PC-3 (cell line): ENCODE data around the gene COP1. TPM values are rescaled to one million over a fixed set of nuclear protein-coding genes. Genes with fewer than 3 reads are reported as not detected.

ENCODE experiments used
- ATAC-seq: fragments of 200-7000 bp; cut with Tn5 transposase; 2 replicates; pipeline ENCODE4 v1.9.1; 2020; ENCODE audit warnings: mild to moderate bottlenecking, moderate library complexity
- BruUV-seq: library from RNA; stranded (reverse); fragments of 400-500 nt; replicated peaks from 2 replicates; lab custom pipeline; 2021; lab: Mats Ljungman, UMichigan
- CTCF ChIA-PET: fragments of 300-600 bp; sonication (Branson Sonifier 250); formaldehyde crosslinking; loops from one replicate; lab custom pipeline; 2022; ENCODE audit warnings: antibody characterized with exemption; lab: Charles Lee
- POLR2A ChIA-PET: fragments of 300-600 bp; sonication (Branson Sonifier 250); formaldehyde crosslinking; loops from one replicate; lab custom pipeline; 2022; ENCODE audit warnings: antibody characterized with exemption; ENCODE audit not compliant: unreplicated experiment; lab: Charles Lee
- DNase-seq: peaks from one replicate; pipeline ENCODE4 v3.0.0-alpha.2; 2015
- H2AFZ ChIP-seq: fragments of 300-600 bp; sonication (generic); 2 replicates; pipeline ENCODE4 v1.6.0; 2016; ENCODE audit warnings: antibody characterized with exemption, low read length
- H3F3A ChIP-seq: fragments of 300-600 bp; sonication (generic); one replicate; pipeline ENCODE4 v1.6.0; 2017; ENCODE audit warnings: antibody characterized with exemption, low read length, control low read depth, mild to moderate bottlenecking; ENCODE audit not compliant: unreplicated experiment
- H3K27ac ChIP-seq: fragments of 300-600 bp; sonication (generic); 2 replicates; pipeline ENCODE4 v1.5.1; 2016; ENCODE audit warnings: mild to moderate bottlenecking, low read length
- H3K27me3 ChIP-seq: fragments of 300-600 bp; sonication (generic); 2 replicates; pipeline ENCODE4 v1.6.1; 2016; ENCODE audit warnings: low read length, mixed read lengths
- H3K36me3 ChIP-seq: fragments of 300-600 bp; sonication (generic); 2 replicates; pipeline ENCODE4 v1.6.1; 2016; ENCODE audit warnings: low read depth, mixed run types, low read length, mixed read lengths
- H3K4me1 ChIP-seq: fragments of 300-600 bp; sonication (generic); 2 replicates; pipeline ENCODE4 v1.5.1; 2016; ENCODE audit warnings: low read length; ENCODE audit not compliant: insufficient read depth
- H3K4me2 ChIP-seq: fragments of 300-600 bp; sonication (generic); 2 replicates; pipeline ENCODE4 v1.6.0; 2016; ENCODE audit warnings: low read length
- H3K4me3 ChIP-seq: fragments of 300-600 bp; sonication (generic); 2 replicates; pipeline ENCODE4 v1.5.1; 2016; ENCODE audit warnings: mild to moderate bottlenecking, low read length, mixed read lengths
- H3K79me2 ChIP-seq: fragments of 300-600 bp; sonication (generic); 2 replicates; pipeline ENCODE4 v1.6.1; 2017; ENCODE audit warnings: low read length, mixed read lengths
- H3K9ac ChIP-seq: fragments of 300-600 bp; sonication (generic); 2 replicates; pipeline ENCODE4 v1.6.0; 2016; ENCODE audit warnings: mild to moderate bottlenecking, low read length
- H3K9me2 ChIP-seq: fragments of 300-600 bp; sonication (generic); replicated peaks from 2 replicates; pipeline ENCODE4 v1.6.1; 2016; ENCODE audit warnings: mixed run types, low read length, mixed read lengths
- H3K9me3 ChIP-seq: fragments of 300-600 bp; sonication (generic); 2 replicates; pipeline ENCODE4 v1.6.1; 2016; ENCODE audit warnings: low read length, mixed read lengths
- H4K20me1 ChIP-seq: fragments of 300-600 bp; sonication (generic); 2 replicates; pipeline ENCODE4 v1.6.1; 2016; ENCODE audit warnings: low read length, mixed read lengths
- EZH2 ChIP-seq: fragments of 300-600 bp; sonication (generic); IDR thresholded peaks from one replicate; pipeline ENCODE4 v1.6.1; 2017; ENCODE audit warnings: antibody characterized with exemption, mild to moderate bottlenecking, low read length; ENCODE audit not compliant: unreplicated experiment
- EZH2phosphoT487 ChIP-seq: fragments of 300-600 bp; sonication (generic); IDR thresholded peaks from 2 replicates; pipeline ENCODE4 v1.6.1; 2018; ENCODE audit warnings: mild to moderate bottlenecking, antibody characterized with exemption, low read length, borderline replicate concordance
- intact Hi-C: fragments of 100-400 bp; cut with micrococcal nuclease; formaldehyde crosslinking; loops from 2 replicates; pipeline ENCODE4 v1.9.0; 2023
- total RNA-seq: library from RNA; depleted of rRNA; stranded (reverse); fragments of >200 nt; gene quantifications from 2 replicates; pipeline ENCODE4 v1.2.3, GENCODE V29; 2014
- TF ChIP-seq, protein P1 (sequence below): fragments of 300-600 bp; sonication (generic); conservative IDR thresholded peaks from 2 replicates; pipeline ENCODE4 v1.5.1; 2017; ENCODE audit warnings: antibody characterized with exemption, low read depth, mild to moderate bottlenecking, low read length

Gene COP1
- total RNA-seq, 1 experiment from 2014 or later = 16.6 TPM

DNA sequence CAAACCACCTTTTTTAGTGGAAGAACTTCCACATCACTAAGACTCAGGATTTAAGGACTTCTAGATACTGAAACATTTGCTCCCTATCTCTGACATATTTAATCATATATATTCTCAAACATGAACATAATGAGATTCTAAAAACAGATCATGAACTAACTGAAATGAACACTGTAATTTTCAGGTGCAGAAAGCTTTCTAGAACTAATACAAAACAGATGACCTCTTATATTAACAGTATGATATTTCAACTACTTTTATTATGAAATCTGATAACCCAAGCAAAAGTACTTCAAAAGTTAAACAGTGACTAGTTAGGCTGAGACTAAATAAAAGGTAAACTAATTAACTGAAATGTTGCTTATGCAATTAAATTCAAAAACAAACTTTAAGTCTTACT, 157.5 kb downstream of the COP1 start:
- no peak overlapping the region for H3K4me2 ChIP-seq
- H3K4me1 ChIP-seq = no peaks in the 10 kb centered on the region
- no peak overlapping the region for H3K4me3 ChIP-seq
- no peak overlapping the region for H3K27ac ChIP-seq
- no peak overlapping the region for H3K9ac ChIP-seq
- BruUV-seq = no TSS peak
- no peaks in the 10 kb centered on the region for H3K79me2 ChIP-seq
- H3F3A ChIP-seq = no peaks in the 10 kb centered on the region
- POLR2A ChIA-PET = no interaction called here
- no peaks in the 10 kb centered on the region for H3K27me3 ChIP-seq
- TF ChIP-seq, protein P1, sequence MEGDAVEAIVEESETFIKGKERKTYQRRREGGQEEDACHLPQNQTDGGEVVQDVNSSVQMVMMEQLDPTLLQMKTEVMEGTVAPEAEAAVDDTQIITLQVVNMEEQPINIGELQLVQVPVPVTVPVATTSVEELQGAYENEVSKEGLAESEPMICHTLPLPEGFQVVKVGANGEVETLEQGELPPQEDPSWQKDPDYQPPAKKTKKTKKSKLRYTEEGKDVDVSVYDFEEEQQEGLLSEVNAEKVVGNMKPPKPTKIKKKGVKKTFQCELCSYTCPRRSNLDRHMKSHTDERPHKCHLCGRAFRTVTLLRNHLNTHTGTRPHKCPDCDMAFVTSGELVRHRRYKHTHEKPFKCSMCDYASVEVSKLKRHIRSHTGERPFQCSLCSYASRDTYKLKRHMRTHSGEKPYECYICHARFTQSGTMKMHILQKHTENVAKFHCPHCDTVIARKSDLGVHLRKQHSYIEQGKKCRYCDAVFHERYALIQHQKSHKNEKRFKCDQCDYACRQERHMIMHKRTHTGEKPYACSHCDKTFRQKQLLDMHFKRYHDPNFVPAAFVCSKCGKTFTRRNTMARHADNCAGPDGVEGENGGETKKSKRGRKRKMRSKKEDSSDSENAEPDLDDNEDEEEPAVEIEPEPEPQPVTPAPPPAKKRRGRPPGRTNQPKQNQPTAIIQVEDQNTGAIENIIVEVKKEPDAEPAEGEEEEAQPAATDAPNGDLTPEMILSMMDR = no peak
- TF ChIP-seq EZH2 = no peak
- no peak for TF ChIP-seq EZH2phosphoT487
- H3K9me2 ChIP-seq = no peaks in the 10 kb centered on the region
- ATAC-seq (no peak), DNase-seq (no peak)
- no peak overlapping the region for H2AFZ ChIP-seq
- no peaks in the 10 kb centered on the region for H4K20me1 ChIP-seq
- no peaks in the 10 kb centered on the region for H3K36me3 ChIP-seq
- intact Hi-C loops = no loop called here
- CTCF ChIA-PET = no interaction called here
- H3K9me3 ChIP-seq = no peaks in the 10 kb centered on the region

DNA sequence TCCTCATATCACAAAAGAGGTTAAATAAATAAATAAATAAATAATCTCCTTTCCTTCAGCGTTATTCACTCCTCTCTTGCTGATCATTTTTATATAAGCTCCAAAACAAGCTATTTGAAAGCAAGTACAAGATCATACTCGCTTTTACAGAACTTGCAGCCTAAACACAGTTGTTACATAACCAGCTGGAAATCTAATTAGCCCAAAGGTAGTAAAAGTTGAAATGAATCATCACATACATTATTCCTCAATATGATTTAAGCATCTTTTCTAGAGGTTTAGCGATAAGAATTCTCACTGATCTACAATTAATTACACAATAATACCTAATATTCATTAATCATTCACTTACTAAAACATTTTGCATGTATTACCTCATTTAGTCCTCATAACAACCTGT, 160.2 kb downstream of the COP1 start:
- TF ChIP-seq, protein P1 = no peak
- TF ChIP-seq EZH2phosphoT487 (no peak), EZH2 (no peak)
- Histone ChIP-seq H3K9me2 (no peaks in the 10 kb centered on the region), H3K4me2 (no peak overlapping the region), H3F3A (no peaks in the 10 kb centered on the region), H3K27ac (no peak overlapping the region), H3K4me1 (no peaks in the 10 kb centered on the region), H3K79me2 (no peaks in the 10 kb centered on the region), H4K20me1 (no peaks in the 10 kb centered on the region), H3K36me3 (no peaks in the 10 kb centered on the region), H3K4me3 (no peak overlapping the region), H3K9me3 (no peaks in the 10 kb centered on the region), H3K9ac (no peak overlapping the region), H3K27me3 (no peaks in the 10 kb centered on the region), H2AFZ (no peak overlapping the region)
- intact Hi-C loops = no loop called here
- ChIA-PET POLR2A (no interaction called here), CTCF (no interaction called here)
- DNase-seq (no peak), ATAC-seq (no peak)
- BruUV-seq = no TSS peak

DNA sequence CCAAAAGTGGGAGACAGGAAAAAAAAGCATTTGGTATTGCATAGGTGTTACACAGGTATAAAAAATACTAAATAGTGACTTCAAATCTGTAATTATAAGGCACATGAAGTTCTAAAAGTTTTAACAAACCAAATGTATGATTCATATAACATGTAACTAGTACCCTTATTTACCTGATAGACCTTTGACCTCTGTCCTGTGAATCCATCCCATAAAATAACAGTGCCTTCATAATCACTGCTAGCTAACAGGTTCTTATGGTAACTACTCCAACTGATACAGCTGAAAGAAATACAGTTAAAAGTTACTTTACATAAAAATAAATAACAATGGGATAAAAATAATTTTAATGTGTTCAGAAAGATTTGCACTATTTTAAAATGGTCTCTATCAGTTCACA, 163.5 kb downstream of the COP1 start:
- ATAC-seq = no peak
- no peak overlapping the region for H2AFZ ChIP-seq
- no peaks in the 10 kb centered on the region for H3K4me1 ChIP-seq
- no peak overlapping the region for H3K9ac ChIP-seq
- H3K36me3 ChIP-seq = no peaks in the 10 kb centered on the region
- no TSS peak for BruUV-seq
- H3F3A ChIP-seq = no peaks in the 10 kb centered on the region
- no peaks in the 10 kb centered on the region for H3K9me3 ChIP-seq
- no peak overlapping the region for H3K4me2 ChIP-seq
- H3K9me2 ChIP-seq = no peaks in the 10 kb centered on the region
- no peak overlapping the region for H3K27ac ChIP-seq
- H3K79me2 ChIP-seq = no peaks in the 10 kb centered on the region
- no peaks in the 10 kb centered on the region for H3K27me3 ChIP-seq
- no peak overlapping the region for H3K4me3 ChIP-seq
- intact Hi-C loops = no loop called here
- no peak for DNase-seq
- ChIA-PET CTCF (no interaction called here), POLR2A (no interaction called here)
- TF ChIP-seq, protein P1 = no peak
- TF ChIP-seq EZH2 = no peak
- TF ChIP-seq EZH2phosphoT487 = no peak
- no peaks in the 10 kb centered on the region for H4K20me1 ChIP-seq
